Measurements from ENCODE around the gene CXCL3. TPM values are rescaled to one million over a fixed set of nuclear protein-coding genes. Genes with fewer than 3 reads are reported as not detected.
A peak's percentile ranks its signal among the peaks of the same experiment; 100 is the strongest.

Gene CXCL3
- total RNA-seq, 2 experiments from 2014 or later, result not detected

- H3K4me1 Mint-ChIP-seq, result peaks cover 10% of the 10 kb centered on the region
- no peak overlapping the region for H3K27ac Mint-ChIP-seq
- no peaks in the 10 kb centered on the region for H3K9me3 Mint-ChIP-seq
- no peaks in the 10 kb centered on the region for H3K36me3 Mint-ChIP-seq
- DNase-seq, result no peak
- peaks cover 64% of the 10 kb centered on the region for H3K27me3 Mint-ChIP-seq
- H3K4me3 Mint-ChIP-seq, result peak overlapping the region; percentile 74
These were observed 434 bp downstream of the CXCL3 start for GRCh38 chr4:74038086-74038424.

- Mint-ChIP-seq H3K27ac (no peak overlapping the region), H3K4me3 (no peak overlapping the region), H3K27me3 (peaks cover 60% of the 10 kb centered on the region), H3K4me1 (peaks cover 10% of the 10 kb centered on the region), H3K9me3 (no peaks in the 10 kb centered on the region), H3K36me3 (no peaks in the 10 kb centered on the region)
- no peak for DNase-seq
These were observed 1.2 kb downstream of the CXCL3 start for GRCh38 chr4:74037076-74037955.

DNA sequence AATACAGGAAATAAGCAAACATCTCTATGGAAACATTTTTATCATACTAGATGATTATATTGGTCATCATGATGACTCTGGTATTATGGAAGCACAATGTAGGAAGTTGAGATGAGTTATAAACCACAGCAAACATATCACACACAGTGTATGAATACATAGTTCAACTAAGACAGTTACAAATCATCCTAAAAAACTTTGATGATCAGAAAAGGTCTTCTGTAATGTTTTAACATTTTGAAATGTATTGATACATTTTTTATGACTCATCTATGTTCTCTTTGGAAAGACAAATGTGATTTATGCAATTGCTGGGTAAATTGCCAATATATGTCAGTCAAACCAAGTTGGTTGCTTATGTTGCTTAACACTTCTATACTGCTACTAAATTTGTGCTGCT is 4.8 kb downstream of the CXCL3 start:
- Mint-ChIP-seq H3K27ac (no peak overlapping the region), H3K27me3 (peaks cover 30% of the 10 kb centered on the region), H3K36me3 (no peaks in the 10 kb centered on the region), H3K4me3 (no peak overlapping the region), H3K4me1 (peaks cover 4% of the 10 kb centered on the region), H3K9me3 (no peaks in the 10 kb centered on the region)
- DNase-seq, result no peak

DNA sequence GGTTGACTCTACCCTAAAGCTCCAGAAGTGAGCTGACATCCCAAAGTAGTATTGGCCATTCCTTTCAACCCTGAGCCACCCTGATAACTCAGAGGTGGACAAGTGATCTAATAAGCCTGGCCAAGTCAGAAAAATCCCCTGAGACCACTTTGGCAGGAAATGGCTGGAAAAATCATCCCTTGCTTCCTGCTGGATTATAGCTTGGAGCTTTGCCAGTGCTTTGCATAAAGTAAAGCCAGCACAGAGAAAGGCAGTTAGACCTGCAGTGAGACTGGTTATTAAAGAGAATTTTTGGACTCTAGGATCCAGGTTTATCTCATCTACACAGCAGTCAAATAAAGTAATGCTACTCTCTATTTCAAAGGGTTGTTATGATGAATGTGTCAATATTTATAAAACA is 6.4 kb downstream of the CXCL3 start:
- H3K27ac Mint-ChIP-seq, result no peak overlapping the region
- no peaks in the 10 kb centered on the region for H3K9me3 Mint-ChIP-seq
- H3K27me3 Mint-ChIP-seq, result peaks cover 21% of the 10 kb centered on the region
- no peaks in the 10 kb centered on the region for H3K4me1 Mint-ChIP-seq
- H3K4me3 Mint-ChIP-seq, result no peak overlapping the region
- no peaks in the 10 kb centered on the region for H3K36me3 Mint-ChIP-seq
- DNase-seq, result no peak

- H3K4me1 Mint-ChIP-seq, result no peaks in the 10 kb centered on the region
- H3K36me3 Mint-ChIP-seq, result no peaks in the 10 kb centered on the region
- peaks cover 17% of the 10 kb centered on the region for H3K27me3 Mint-ChIP-seq
- DNase-seq, result no peak
- no peak overlapping the region for H3K27ac Mint-ChIP-seq
- no peak overlapping the region for H3K4me3 Mint-ChIP-seq
- no peaks in the 10 kb centered on the region for H3K9me3 Mint-ChIP-seq
These were observed 6.9 kb downstream of the CXCL3 start for GRCh38 chr4:74031576-74031975.

- H3K4me3 Mint-ChIP-seq, result no peak overlapping the region
- H3K36me3 Mint-ChIP-seq, result no peaks in the 10 kb centered on the region
- no peak overlapping the region for H3K27ac Mint-ChIP-seq
- no peak for DNase-seq
- H3K4me1 Mint-ChIP-seq, result no peaks in the 10 kb centered on the region
- H3K9me3 Mint-ChIP-seq, result peaks cover 1% of the 10 kb centered on the region
- H3K27me3 Mint-ChIP-seq, result peaks cover 6% of the 10 kb centered on the region
These were observed 8.2 kb downstream of the CXCL3 start for GRCh38 chr4:74030285-74030684.

GRCh38 chr4:74028504-74028903 is 10.0 kb downstream of the CXCL3 start:
- no peak overlapping the region for H3K27ac Mint-ChIP-seq
- H3K36me3 Mint-ChIP-seq, result no peaks in the 10 kb centered on the region
- H3K4me1 Mint-ChIP-seq, result no peaks in the 10 kb centered on the region
- H3K4me3 Mint-ChIP-seq, result no peak overlapping the region
- no peak for DNase-seq
- H3K9me3 Mint-ChIP-seq, result peaks cover 1% of the 10 kb centered on the region
- peaks cover 4% of the 10 kb centered on the region for H3K27me3 Mint-ChIP-seq

DNA sequence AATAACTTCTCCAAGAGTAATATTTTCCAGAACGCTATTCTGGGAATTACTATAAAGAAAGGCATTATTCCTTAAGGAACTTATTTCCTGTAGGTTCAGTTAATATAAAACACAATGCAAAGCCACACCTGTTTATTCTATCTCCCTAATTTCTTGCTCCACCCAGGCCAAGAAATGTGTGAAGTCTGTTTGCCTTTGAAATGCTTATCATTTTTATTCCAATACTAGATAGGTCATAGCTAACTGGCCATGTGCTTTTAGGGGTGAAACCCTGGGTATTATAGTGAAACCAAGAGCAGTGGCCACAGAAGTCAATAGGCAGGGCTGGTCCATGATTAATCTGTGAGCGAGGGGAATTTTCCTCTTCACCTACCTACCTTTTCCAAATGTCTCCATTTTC is 14.8 kb downstream of the CXCL3 start:
- DNase-seq, result no peak
- H3K36me3 Mint-ChIP-seq, result no peaks in the 10 kb centered on the region
- H3K4me3 Mint-ChIP-seq, result no peak overlapping the region
- H3K27me3 Mint-ChIP-seq, result peaks cover 4% of the 10 kb centered on the region
- no peak overlapping the region for H3K27ac Mint-ChIP-seq
- H3K4me1 Mint-ChIP-seq, result peaks cover under 1% of the 10 kb centered on the region
- H3K9me3 Mint-ChIP-seq, result peaks cover 3% of the 10 kb centered on the region

DNA sequence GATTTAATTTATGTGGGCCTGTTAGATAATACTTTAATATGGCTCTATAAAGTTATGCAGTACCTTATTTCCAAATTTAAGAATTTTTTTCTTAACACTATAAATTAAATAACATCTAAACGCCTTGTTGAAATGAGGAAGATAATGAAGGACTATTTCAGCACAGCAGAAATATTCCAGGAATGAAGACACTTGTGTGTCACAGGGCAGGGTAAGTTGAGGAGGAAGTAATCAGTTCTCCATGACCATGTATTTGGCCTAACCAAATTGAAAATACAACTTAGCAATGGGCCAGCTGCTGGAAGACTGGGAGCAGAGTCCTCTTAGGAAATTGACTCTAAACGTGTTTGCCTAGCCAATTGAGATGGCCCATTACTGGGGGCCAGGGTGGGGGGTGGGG is 16.9 kb downstream of the CXCL3 start:
- no peak for DNase-seq
- Mint-ChIP-seq H3K36me3 (no peaks in the 10 kb centered on the region), H3K27me3 (no peaks in the 10 kb centered on the region), H3K4me1 (peaks cover 3% of the 10 kb centered on the region), H3K4me3 (no peak overlapping the region), H3K27ac (no peak overlapping the region), H3K9me3 (peaks cover 3% of the 10 kb centered on the region)

DNA sequence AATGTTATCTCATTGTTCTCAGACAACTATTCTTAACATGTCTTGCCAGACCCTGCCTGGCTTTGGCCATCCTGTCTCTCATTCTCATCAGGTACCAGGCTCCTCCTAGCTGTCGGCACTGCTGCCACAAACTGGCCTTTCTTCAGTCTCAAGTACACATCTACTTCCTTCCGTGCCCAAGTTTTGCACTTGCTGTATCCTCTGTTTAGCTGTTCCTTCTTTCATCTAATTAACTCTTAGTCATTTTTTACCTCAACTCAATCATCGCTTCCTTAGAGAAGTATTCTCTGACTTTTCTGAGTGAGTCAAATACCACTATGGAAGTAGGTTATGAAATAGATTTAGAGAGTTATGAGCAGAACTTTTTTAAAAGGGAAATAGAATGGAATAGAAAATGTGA is 19.7 kb downstream of the CXCL3 start:
- no peak for DNase-seq
- Mint-ChIP-seq H3K9me3 (peaks cover 2% of the 10 kb centered on the region), H3K27me3 (no peaks in the 10 kb centered on the region)

DNA sequence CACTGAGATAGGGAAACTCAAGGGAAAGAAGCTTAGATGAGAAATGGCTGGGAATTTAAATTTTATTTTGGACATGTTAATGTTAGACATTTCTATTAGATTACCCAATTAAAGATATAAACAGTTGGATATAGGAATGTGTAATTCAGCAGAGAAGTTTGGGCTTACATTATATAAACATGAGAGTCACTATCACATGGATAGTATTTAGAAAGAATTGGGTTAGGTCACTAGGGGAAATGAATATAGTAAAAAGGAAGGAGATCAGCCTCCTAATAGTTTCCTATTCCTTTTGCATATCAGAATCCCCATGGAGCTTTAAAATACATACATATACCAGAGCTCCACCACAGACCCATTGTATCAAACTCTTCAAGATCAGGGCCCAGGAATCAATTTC is 20.4 kb downstream of the CXCL3 start:
- peaks cover 9% of the 10 kb centered on the region for H3K4me1 Mint-ChIP-seq
- H3K36me3 Mint-ChIP-seq, result no peaks in the 10 kb centered on the region
- H3K9me3 Mint-ChIP-seq, result peaks cover 2% of the 10 kb centered on the region
- no peak overlapping the region for H3K27ac Mint-ChIP-seq
- H3K4me3 Mint-ChIP-seq, result no peak overlapping the region
- no peaks in the 10 kb centered on the region for H3K27me3 Mint-ChIP-seq
- DNase-seq, result no peak

More for the DNA sequence above, 19.7 kb downstream of the CXCL3 start:
- Mint-ChIP-seq H3K36me3 (no peaks in the 10 kb centered on the region), H3K4me1 (peaks cover 9% of the 10 kb centered on the region), H3K4me3 (no peak overlapping the region), H3K27ac (no peak overlapping the region)

DNA sequence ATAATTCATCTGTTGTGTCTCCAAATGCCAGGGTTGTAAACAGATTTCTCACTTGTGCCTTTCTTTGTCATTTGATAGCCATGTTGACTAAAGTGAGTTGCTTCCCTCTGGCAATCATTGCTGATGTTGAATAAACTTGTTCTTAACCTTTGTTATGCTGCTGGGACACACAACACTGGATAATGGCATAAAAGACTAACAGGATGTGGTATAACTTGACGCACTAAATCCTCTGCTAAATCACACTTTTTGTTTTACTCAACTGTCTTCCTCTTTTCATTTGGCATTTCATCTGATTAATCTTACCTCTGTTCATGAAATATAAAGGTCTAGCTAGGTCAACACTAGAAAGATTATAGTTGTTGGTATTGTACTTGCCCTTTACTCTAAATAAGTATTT is 22.4 kb downstream of the CXCL3 start:
- no peak overlapping the region for H3K4me3 Mint-ChIP-seq
- H3K9me3 Mint-ChIP-seq, result peaks cover 2% of the 10 kb centered on the region
- H3K27me3 Mint-ChIP-seq, result no peaks in the 10 kb centered on the region
- no peaks in the 10 kb centered on the region for H3K36me3 Mint-ChIP-seq
- no peak for DNase-seq
- no peak overlapping the region for H3K27ac Mint-ChIP-seq
- peaks cover 9% of the 10 kb centered on the region for H3K4me1 Mint-ChIP-seq

GRCh38 chr4:74015126-74015780 is 23.2 kb downstream of the CXCL3 start:
- H3K4me3 Mint-ChIP-seq, result no peak overlapping the region
- peak overlapping the region; percentile 1 for H3K27ac Mint-ChIP-seq
- H3K27me3 Mint-ChIP-seq, result no peaks in the 10 kb centered on the region

DNA sequence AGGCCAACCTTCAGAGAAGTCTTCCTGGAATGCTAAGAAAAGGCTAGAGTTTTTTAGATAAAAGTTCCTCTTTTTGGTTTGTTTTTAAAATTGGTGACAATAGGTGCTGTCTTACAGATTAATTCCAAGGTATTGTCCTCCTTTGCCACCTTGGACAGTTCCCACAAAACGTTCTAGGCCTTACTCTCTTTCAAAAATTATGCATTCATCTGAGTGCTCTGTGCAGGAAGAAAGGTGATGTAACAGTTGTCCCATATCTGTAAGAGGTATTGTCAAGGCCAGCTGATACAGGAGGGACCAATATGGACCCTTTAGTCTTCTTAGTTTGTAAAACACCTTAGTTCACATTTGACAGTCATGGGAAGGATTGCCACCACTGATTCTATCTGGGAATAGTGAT is 24.2 kb downstream of the CXCL3 start:
- Mint-ChIP-seq H3K4me3 (no peak overlapping the region), H3K27me3 (no peaks in the 10 kb centered on the region), H3K27ac (no peak overlapping the region), H3K36me3 (no peaks in the 10 kb centered on the region), H3K9me3 (peaks cover 1% of the 10 kb centered on the region), H3K4me1 (peaks cover 9% of the 10 kb centered on the region)
- DNase-seq, result no peak

More at GRCh38 chr4:74015126-74015780, 23.2 kb downstream of the CXCL3 start:
- Mint-ChIP-seq H3K9me3 (peaks cover 3% of the 10 kb centered on the region), H3K4me1 (peaks cover 9% of the 10 kb centered on the region), H3K36me3 (no peaks in the 10 kb centered on the region)
- DNase-seq, result no peak

- Mint-ChIP-seq H3K36me3 (no peaks in the 10 kb centered on the region), H3K27me3 (no peaks in the 10 kb centered on the region), H3K4me3 (no peak overlapping the region), H3K4me1 (peaks cover 6% of the 10 kb centered on the region), H3K9me3 (peaks cover 1% of the 10 kb centered on the region), H3K27ac (no peak overlapping the region)
- DNase-seq, result no peak
These were observed 25.2 kb downstream of the CXCL3 start for GRCh38 chr4:74013264-74013663.

- no peak overlapping the region for H3K27ac Mint-ChIP-seq
- no peak for DNase-seq
- H3K4me1 Mint-ChIP-seq, result peaks cover 6% of the 10 kb centered on the region
- H3K36me3 Mint-ChIP-seq, result no peaks in the 10 kb centered on the region
- no peaks in the 10 kb centered on the region for H3K27me3 Mint-ChIP-seq
- H3K4me3 Mint-ChIP-seq, result no peak overlapping the region
- H3K9me3 Mint-ChIP-seq, result peaks cover 1% of the 10 kb centered on the region
These were observed 26.4 kb downstream of the CXCL3 start for GRCh38 chr4:74012130-74012529.
